Brain pericyte (primary cell): Measurements from ENCODE around the gene MAP3K7.
"Not testable (repeated sequence)": the region's sequence is repeated elsewhere in the genome, so short reads cannot be mapped to it uniquely, and the experiment has no call there.

Source experiments
- DNase-seq: peaks from one replicate; pipeline ENCODE4 v3.0.0-alpha.2; 2012; ENCODE audit warnings: low read depth, low spot score

The MAP3K7 gene

GRCh38 chr6:90578894-90579549 lies 7.8 kb downstream of the MAP3K7 start:
- no peak for DNase-seq

- DNase-seq, result no peak
Measured at GRCh38 chr6:90575267-90575666, 11.6 kb downstream of the MAP3K7 start.

- DNase-seq, result no peak
Measured at GRCh38 chr6:90574610-90575009, 12.3 kb downstream of the MAP3K7 start.

- DNase-seq, result no peak
Measured at GRCh38 chr6:90573624-90574023, 13.2 kb downstream of the MAP3K7 start.

DNA sequence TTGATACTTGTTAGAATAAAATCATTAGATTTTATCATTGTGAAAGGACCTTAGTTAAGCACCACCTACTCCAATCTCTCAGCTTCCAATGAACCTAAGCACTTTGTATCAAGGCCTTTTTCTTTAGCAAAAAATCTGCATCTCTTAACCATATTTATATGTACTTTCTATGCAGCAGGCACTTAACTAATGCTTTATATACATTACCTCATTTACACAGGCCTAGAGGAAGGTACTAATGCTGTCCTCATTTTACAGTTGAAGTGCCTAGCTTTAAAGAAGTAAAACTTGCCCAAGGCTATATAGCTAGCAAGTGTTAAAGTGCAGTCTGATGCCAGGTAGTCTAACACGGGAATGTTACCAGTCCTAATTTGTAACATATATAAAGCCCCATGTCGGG lies 14.0 kb downstream of the MAP3K7 start:
- DNase-seq, result no peak

DNA sequence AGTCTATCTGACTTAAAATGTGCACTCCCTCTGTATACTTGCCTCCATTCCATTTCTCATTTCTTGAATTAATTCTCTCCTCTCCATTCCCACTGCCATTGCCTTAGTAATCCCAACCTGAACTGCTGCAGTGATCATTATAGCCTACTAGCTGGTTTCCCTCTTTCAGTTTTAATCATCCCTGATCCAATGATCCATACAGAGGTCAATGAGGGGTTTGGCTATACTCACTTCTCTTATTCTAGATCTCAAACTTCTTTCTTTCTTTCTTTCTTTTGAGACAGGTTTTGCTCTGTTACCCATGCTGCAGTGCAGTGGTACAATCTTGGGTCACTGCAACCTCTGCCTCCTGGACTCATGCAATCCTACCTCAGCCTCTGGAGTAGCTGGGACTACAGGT lies 17.6 kb downstream of the MAP3K7 start:
- DNase-seq, result no peak

DNA sequence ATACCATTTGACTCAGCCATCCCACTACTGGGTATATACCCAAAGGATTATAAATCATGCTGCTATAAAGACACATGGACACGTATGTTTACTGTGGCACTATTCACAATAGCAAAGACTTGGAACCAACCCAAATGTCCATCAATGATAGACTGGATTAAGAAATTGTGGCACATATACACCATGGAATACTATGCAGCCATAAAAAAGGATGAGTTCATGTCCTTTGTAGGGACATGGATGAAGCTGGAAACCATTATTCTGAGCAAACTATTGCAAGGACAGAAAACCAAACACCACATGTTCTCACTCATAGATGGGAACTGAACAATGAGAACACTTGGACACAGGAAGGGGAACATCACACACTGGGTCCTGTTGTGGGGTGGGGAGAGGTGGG lies 19.2 kb downstream of the MAP3K7 start:
- not testable (repeated sequence) for DNase-seq

DNA sequence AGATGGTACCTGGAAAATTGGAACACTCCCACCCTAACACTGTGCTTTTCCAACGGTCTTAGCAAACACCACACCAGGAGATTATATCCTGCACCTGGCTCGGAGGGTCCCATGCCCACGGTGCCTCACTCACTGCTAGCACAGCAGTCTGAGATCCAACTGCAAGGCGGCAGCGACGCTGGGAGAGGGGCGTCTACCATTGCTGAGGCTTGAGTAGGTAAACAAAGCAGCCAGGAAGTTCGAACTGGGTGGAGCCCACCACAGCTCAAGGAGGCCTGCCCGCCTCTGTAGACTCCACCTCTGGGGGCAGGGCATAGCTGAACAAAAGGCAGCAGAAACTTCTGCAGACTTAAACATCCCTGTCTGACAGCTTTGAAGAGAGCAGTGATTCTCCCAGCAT lies 24.5 kb downstream of the MAP3K7 start:
- not testable (repeated sequence) for DNase-seq

DNA sequence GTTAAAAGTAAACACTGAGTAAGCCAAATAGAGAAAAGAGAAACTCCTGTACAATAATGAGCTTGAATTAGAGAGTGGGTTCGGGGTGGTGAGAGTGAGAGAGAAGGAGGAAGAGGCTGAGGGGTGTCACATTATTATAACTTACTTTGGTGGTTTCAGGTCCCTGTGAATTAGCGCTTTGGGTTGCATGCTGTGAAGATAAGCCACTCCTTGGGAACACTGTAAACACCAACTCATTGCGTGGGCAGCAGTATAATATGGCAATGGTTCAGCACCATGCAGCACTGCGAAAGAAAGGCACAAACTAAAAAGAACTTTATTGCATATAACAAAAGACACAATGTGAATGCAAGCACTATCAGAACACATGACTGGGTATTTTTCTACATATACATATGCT lies 26.9 kb downstream of the MAP3K7 start:
- no peak for DNase-seq

GRCh38 chr6:90557006-90557405 lies 29.9 kb downstream of the MAP3K7 start:
- no peak for DNase-seq

GRCh38 chr6:90547991-90548390 lies 38.9 kb downstream of the MAP3K7 start:
- DNase-seq, result no peak

DNA sequence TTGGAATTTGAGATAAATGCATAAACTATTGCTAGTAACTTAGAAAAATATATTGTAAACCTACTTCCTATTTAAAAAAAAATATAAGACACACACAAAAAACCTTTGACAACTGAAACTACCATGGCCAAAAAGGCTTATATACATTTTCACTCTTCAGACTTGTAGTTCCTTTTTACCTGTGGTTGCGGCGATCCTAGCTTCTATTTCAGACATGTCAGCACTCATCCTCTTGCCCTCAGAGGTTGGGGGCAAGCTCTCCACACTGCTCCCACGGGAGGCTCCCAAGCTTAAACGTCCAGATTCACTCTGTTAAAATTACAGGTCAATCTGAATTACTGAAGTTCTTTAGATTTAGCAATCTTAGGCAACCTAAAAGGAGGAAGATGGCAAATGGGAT lies 39.8 kb downstream of the MAP3K7 start:
- DNase-seq, result no peak

- no peak for DNase-seq
Measured at GRCh38 chr6:90545448-90545847, 41.4 kb downstream of the MAP3K7 start.

DNA sequence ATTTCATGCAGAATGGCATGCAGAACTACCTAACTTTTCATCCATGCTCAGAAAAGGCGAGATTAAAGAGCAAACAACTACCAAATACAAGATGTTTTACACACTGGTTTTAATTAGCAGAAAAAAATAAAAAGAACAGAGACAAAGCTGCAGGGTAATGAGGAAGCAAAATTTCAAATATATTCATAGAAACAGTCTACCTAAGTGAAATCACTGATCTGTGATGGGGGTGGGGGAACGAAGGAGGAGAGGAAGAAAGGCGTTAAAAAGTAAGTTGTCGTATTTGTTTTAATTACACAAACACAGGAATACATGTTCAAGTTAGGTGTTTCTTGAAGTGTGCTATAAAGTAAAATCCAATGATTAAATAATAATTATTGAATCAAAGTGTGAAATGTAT lies 42.1 kb downstream of the MAP3K7 start:
- no peak for DNase-seq

GRCh38 chr6:90544081-90544480 lies 42.8 kb downstream of the MAP3K7 start:
- no peak for DNase-seq

DNA sequence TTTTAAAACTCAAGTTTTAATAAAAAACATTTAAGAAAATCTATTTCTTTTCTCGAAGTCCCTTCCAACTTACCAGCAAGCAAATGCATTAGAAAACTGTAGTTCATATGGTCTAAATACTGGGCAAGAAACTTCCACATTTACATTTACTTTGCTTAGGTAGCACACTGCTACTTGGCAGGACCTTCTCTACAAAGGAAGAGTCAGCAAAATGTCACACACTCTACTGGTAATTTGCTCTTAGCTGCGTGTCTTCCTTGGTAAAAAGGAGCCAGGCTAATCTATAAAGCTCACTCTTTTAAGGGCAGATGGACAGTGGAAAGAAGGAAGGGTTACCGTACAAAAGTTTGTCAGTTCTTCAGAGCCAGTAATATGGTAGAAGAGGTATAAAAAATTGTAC lies 45.7 kb downstream of the MAP3K7 start:
- no peak for DNase-seq

DNA sequence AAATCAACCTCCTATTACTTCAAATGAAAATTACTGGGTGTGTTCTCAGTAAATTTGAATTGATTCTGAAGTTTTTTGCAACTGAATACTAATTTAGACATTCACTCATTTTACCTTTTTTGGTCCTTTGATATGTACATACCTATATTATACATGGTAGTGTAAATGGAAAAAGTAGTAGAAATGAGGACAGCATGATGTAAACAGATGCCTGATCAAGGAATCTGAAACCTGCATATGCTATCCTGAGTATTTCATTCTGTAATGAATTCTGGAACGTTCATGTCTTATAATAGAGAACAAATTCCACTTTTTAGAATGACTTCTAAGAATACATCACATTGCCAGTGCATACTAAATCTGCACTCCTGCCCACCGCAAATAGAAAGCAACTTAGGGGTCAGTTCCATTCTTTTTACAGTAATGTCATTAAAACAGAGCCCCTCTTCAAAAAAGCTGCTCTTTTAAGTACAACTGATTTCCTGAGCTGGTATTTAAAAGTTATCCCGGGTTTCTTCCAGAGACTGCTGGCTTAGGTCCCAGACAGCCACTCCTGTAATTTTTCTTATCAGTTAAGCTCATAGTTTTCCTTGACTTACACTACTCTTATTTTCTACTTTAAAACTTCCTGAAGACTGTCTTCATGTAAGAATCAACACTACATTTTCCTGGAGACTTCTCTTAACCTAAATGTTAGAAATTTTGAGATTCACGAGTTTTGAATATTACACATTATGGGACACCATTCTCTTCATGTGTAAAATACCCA lies 48.4 kb downstream of the MAP3K7 start:
- DNase-seq, result no peak

DNA sequence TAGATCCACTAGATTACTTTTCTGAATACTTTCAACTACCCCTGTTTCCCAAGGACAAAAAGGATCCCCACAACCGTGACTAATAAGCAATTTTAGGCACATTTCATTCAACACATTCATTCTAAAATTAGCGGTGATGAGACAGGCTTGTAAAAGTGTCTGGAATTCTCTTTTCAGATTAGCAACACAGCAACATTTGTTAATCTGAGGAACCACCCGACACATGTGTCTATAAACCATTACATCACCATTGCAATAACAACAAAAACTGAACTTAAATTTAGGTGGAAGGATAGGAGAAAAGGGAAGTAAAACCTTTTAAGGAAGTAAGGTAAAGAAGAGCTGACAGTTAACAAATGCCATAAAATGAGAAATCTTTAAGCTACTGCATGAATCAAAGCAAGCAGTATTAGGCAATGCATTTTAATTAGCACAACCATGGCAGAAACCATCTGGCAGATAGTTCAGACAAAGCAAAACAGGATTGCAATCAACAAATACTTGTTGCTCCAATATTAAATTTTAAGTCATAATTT lies 49.1 kb downstream of the MAP3K7 start:
- no peak for DNase-seq

DNA sequence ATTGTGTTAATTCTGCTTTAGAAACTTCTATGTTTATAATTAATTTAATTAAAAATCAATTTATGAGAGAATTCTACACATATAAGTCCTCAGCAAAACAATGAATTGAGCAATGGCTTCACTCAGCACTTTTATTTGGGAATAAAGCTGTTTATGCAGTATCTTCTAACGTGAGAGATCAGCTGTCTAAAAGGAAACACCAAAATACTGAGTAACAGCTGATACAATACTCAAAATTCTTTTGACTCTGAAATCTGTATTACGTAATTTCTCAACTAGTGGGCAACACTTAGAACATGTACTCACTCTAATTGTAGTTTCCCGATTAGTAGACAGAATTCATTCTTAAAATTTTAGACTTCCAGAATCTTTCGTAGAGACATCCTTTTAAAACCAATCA lies 49.8 kb downstream of the MAP3K7 start:
- DNase-seq, result no peak

DNA sequence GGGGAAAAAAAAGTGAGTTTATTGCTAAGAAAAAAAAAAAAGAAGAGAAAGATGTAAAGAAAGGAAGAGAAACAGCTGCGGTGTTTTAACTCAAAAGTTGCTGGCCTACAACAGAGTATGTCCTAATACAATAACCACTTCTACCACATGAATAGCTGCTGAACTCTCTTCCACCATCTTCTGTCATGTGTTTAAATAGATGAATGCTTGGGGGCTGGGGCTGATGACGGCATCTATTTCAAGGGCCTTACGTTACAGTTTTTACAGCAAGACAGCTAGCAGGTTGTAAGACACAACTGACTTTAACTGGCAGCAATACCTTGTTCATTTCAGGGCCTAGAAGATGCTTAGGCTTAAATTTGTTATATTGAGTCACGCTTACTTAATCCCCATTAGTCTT lies 50.4 kb downstream of the MAP3K7 start:
- no peak for DNase-seq

DNA sequence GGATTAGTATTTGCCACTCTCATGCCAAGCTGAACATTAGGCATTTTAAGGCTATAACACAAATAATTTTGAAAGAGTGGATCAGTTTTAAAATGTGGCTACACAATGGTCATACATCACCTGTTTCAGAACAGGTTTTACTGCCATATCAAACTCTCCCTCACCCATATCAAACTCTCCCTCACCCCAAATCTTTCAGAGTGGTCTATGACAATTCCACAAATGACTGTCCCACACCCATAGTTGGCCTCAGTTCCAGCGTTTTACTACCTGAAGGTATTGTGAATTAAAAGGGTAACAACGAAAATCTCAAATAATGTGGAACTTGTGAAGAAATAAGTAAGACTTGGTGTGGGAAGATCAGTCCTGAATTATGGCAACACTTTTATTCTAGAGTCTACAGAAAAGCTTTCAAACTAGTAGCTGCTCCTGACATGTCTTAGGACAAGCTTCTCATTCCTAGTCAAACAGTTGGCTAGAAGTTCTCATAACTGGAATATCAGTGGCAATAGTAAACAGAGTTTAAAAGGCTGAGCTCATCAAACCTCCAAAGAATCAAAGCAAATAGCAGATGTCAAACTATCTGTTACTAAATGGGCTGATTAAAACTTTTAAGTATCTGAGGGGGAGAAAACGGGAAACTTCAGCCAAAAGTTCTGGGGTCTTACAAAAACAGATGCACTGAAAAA lies 52.4 kb downstream of the MAP3K7 start:
- no peak for DNase-seq

DNA sequence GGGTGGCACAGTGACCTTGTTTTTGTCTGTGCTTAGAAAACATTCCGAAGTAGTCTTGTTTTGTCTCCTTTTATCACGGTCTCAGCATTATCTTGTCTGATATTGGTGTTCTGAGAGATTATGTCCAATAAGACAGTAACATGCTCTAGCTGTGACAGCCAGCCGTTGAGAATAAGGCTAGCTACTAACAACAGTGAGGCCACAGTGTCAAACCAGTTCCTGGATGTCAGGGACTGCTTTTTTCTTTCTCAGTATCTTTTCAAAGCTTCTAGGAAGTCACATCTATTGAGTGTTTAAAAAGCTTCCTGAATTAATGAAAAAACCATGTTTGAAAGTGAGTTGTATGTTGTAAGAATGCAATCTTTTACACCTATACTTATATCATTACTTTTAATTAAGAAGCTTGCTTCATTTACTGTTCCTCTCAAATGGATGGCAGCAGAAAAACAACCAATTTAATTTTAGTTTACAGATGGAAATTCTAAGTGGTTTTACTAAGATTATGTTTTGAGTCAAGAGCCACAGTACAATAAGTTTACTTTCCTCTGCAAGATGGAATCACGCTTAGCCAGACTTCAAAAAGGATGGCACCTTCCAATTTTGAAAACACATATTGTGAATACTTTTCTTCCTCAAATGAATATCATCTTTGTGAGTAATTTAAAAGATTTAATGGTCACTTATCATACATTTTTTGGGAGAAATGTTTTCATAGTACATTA lies 53.1 kb downstream of the MAP3K7 start:
- no peak for DNase-seq
